ENCODE measurements around the gene CEP162. TPM values are rescaled to one million over a fixed set of nuclear protein-coding genes. Genes with fewer than 3 reads are reported as not detected.
A peak's percentile ranks its signal among the peaks of the same experiment; 100 is the strongest.
"Not testable (repeated sequence)": the region's sequence is repeated elsewhere in the genome, so short reads cannot be mapped to it uniquely, and the experiment has no call there.

Gene CEP162
- total RNA-seq, 1 experiment from 2014 or later: 8.2 TPM

- DNase-seq (ENCODE audit: low read depth): no peak
These were observed 138.4 kb downstream of the CEP162 start for GRCh38 chr6:84089081-84089480.

GRCh38 chr6:84086545-84087429 is 140.7 kb downstream of the CEP162 start:
- DNase-seq (ENCODE audit: low read depth): no peak

- DNase-seq (ENCODE audit: low read depth): no peak
These were observed 141.4 kb downstream of the CEP162 start for GRCh38 chr6:84086056-84086455.

- DNase-seq (ENCODE audit: low read depth): not testable (repeated sequence)
These were observed 142.7 kb downstream of the CEP162 start for GRCh38 chr6:84084705-84085104.

GRCh38 chr6:84082689-84083265 is 144.7 kb downstream of the CEP162 start:
- DNase-seq (ENCODE audit: low read depth): no peak

- DNase-seq (ENCODE audit: low read depth): no peak
These were observed 146.2 kb downstream of the CEP162 start for GRCh38 chr6:84081222-84081621.

GRCh38 chr6:84078335-84078734 is 149.1 kb downstream of the CEP162 start:
- no peak for DNase-seq (ENCODE audit: low read depth)

- DNase-seq (ENCODE audit: low read depth): no peak
These were observed 149.8 kb downstream of the CEP162 start for GRCh38 chr6:84077645-84078044.

- DNase-seq (ENCODE audit: low read depth): peak; percentile 50
These were observed 152.3 kb downstream of the CEP162 start for GRCh38 chr6:84074988-84075781.

Other genes with a start within 250 kb of the CEP162 start
- 0.05 and 0.12 TPM in 2 replicates for gene MRAP2, start 193.9 kb downstream of the CEP162 start, total RNA-seq (2014; rRNA removed; shearing (Covaris generic))

Data from M059J (cell line).